Activated effector memory CD4-positive, alpha-beta T cell treated with anti-CD3 and anti-CD28 coated beads, Interleukin-2, amount 50 U/mL, for 16 hours (primary cell): Measurements from ENCODE around the gene SRC.
A peak's percentile ranks its signal among the peaks of the same experiment; 100 is the strongest.

Experiments
- DNase-seq: peaks from one replicate; pipeline ENCODE4 v3.0.0-alpha.2; 2020

Gene SRC

DNA sequence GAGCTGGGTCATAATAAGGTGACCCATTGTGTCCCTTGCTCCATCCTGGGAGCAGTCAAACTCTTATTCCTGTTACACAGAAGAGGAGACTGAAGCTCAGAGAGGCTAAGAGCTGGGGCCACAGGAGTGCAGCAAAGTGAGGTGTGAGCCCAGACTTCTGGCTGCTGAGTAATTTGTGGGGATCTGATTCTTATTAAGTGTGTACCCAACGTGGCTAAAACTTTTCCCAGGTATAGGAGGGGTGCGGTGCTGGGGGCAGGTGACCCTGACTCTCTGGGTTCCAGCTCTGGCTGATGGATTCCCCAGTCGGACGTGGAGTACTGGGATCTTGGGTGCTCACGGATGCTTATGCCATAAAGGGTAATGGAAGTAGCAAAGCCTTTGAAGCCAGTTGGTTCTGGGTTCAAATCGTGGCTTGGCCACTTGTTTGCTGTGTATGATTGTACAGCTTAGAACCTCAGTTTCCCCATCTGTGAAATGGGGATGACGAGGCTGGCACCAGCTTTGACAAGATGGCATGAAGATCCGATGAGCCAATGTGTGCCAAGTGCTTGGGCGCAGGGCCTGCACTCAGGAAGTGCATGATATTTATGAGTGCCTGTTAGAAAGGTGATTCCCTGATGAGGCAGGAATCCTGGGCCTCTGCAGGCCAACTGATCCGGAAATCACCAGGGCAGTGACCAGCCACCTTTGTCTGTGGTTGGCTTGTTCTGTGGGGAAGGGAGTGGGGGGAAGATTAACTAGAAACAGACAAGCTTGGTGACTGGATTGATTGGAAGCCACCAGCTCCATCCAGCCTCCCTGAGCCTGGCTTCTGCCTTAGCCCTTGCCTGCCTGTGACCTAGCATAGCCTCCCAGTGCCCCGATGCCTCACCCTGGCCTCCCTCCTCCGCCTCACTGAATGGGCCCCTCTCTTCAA is 6.0 kb downstream of the SRC start:
- DNase-seq, result peak; percentile 48

DNA sequence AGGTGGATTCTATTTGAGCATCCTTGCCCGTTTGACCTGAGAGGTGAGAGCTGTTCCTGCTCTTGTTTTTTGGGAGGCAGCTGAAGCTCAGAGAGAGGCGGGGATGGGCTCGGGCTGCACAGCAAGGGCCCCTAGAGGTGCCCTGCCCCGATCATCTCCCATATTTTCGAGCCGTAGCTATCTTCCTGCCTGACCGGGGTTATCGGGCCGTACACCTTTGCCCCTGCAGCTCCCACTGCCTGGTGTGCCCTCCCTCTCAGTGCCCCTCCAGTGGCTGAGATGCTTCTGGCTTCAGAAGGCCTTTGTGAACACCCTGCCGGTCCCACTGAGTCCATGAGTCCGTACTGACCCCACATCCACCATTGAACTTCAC is 6.7 kb downstream of the SRC start:
- DNase-seq, result peak; percentile 22

DNA sequence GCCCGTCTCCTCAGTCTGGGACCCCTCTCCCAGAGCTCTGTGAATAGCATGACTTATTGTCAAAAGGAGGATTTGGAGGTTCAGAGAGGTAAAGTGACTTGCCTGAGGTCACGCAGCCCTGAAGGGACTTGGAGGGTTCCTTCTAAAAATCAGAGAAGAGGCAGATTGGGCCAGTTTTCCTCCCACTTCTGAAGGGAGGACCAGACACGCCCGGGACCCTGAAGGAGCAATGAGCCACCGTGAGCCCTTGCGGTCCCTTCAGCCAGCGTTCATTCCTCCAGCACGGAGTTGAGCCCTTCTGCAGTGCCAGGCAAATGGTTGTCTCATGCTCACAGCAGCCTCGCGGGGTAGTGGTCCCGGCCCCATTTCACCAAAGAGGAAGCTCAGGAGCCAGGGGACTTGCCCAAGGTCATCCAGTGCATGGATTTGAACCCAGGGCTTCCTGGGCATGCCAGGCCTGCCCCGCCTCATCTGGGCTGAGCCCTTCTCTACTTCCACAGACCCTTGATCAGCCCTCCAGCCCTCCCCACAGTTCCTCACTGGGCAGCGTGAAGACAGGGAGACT is 7.4 kb downstream of the SRC start:
- peak; percentile 38 for DNase-seq

GRCh38 chr20:37354210-37355195 is 8.6 kb downstream of the SRC start:
- DNase-seq, result peak; percentile 50

GRCh38 chr20:37355252-37356180 is 9.6 kb downstream of the SRC start:
- DNase-seq, result peak; percentile 30

- DNase-seq, result peak; percentile 50
These were observed 10.4 kb downstream of the SRC start for GRCh38 chr20:37356387-37356786.

- peak; percentile 36 for DNase-seq
These were observed 11.0 kb downstream of the SRC start for GRCh38 chr20:37356961-37357371.

DNA sequence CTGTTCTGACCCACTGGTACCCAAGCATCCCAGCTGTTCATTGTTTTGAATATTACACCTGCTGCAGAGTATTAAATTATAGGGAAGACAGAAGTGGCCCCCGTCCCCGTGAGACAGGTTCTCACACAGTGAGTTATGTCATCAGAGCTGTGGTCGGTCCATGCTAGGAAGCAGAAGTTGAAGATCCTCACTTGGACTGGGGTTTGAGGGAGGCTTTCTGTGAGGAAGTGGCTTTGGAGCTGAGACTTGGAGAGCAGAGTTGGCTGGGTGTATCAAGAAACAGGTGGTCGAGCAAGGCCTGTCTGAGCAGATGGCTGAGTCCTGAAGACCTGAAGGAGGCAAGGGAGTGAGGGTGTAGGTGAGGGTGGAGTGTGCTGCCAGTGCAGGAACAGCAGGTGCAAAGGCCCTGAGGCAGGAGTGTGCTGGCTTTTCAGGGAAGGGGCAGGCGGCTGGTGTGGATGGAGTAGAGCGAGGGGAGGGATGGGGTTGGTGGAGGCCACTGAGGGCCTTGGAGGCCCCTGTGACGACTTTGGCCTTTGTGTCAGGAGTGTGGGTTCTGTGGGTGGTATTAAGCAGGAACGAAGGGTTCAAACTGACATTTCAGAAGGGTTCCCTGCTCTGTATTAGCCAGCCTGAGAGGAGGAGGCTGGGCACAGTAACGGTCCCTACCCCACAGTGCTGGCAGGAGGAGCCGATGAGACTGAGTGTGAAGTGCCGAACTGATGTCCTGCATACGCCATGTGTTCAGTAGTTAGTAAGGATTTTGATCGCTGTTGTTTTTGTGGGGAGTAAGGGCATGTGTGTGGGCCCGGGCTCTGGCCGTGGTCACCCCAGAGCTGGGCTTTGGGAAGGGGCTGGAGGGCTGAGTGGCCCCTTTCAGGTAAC is 11.8 kb downstream of the SRC start:
- peak; percentile 53 for DNase-seq

DNA sequence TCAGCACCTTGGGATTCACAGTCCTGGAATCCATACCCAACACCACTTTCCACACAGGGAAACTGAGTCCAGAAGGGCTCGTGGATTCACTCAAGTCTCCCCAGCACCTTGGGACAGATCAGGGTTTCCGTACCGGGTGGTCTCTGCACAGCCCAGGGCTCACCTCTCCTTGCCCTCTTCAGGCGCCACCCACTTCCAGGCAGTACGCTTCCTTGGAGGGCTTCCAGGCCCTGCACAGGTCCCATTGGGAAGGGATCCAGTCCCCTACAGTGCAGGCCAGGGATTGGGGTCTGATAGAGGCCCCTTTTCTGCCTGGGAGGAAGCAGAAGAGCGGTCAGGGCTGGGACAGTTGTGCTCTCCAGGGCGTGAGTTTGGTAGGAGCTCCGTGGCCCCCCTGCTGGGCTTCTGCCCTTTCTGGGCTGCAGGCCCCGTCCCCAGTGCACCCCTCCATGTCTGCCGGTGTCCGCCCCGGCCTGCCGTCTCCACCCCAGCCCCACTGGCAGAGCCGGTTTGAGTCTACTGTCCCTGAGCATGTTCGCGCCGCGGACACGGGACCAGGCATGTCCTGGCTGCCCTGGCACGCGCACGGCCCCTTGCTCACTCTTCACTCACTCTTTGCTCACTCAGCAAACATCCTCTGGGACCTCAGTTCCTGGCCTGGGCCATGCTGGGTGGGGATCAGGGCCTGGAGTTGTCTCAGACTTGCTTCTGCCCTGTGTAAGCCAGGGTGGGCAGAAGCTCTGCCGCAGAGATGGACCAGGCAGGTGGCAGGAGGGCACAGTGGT is 12.6 kb downstream of the SRC start:
- peak; percentile 53 for DNase-seq

GRCh38 chr20:37359331-37359730 is 13.4 kb downstream of the SRC start:
- DNase-seq, result no peak

DNA sequence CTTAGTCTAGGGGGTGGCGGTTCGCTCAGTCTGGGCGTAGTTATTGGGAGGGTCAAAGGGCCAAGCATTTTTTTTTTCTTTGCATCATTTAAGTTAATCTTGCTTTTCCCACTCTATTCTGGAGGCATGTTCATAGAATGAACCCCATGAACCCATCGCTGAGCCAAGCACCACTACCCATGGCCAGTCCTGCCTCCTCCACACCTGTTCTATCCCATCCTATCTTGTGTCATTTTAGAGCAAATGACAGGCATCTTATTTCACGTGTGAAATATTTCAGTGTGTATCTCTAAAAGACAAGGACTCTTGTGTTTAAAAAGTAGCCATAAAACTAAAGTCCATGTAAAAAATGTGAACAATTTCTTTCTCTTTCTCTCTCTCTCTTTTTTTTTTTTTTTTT is 13.9 kb downstream of the SRC start:
- DNase-seq, result peak; percentile 21

- peak; percentile 44 for DNase-seq
These were observed 14.6 kb downstream of the SRC start for GRCh38 chr20:37360391-37361115.

GRCh38 chr20:37361336-37361735 is 15.4 kb downstream of the SRC start:
- DNase-seq, result peak; percentile 39

DNA sequence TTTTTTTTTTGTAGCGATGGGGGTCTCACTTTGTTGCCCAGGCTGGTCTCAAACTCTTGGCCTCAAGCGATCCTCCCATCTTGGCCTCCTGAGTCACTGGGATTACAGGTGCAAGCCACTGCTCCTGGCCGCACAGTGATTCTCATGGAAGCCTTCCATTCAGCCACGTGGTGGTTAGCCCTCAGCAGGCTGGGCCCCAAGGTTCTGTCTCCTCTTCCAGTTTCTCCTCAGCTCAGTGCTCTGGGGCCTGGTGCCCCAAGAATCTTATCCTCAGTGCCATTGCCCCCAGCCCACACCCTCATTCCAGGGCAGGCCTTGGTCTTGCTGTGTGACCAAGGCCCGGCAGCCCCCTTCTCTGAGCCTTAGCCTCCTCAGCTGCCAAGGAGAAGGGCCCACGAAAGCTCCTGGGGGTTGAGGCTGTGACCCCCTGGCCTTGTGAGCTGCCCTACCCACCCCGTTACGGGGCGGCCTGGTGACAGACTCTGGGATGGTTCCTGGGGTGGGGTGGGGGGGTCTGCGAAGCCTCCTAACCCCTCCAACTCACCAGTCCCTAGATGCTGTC is 16.4 kb downstream of the SRC start:
- peak; percentile 36 for DNase-seq

DNA sequence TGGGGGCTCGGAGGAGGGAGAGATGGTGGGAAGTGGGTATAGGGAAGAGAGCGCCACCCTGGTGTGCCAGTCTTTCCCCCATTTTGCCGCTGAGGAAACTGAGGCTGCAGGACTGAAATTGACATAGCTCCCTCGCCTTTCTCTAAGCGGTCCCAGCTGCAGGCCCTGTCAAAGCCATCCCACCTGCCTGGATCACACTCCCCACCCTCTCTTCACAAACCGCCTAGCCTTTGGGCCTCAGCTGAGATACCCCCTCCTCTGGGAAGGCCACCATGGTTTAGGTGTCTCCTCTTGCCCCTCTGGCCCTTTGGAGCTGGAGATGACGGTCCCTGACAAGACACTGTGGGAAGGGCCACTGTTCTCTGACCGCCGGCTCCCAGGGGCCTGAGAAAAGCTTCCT is 16.9 kb downstream of the SRC start:
- DNase-seq, result peak; percentile 51

DNA sequence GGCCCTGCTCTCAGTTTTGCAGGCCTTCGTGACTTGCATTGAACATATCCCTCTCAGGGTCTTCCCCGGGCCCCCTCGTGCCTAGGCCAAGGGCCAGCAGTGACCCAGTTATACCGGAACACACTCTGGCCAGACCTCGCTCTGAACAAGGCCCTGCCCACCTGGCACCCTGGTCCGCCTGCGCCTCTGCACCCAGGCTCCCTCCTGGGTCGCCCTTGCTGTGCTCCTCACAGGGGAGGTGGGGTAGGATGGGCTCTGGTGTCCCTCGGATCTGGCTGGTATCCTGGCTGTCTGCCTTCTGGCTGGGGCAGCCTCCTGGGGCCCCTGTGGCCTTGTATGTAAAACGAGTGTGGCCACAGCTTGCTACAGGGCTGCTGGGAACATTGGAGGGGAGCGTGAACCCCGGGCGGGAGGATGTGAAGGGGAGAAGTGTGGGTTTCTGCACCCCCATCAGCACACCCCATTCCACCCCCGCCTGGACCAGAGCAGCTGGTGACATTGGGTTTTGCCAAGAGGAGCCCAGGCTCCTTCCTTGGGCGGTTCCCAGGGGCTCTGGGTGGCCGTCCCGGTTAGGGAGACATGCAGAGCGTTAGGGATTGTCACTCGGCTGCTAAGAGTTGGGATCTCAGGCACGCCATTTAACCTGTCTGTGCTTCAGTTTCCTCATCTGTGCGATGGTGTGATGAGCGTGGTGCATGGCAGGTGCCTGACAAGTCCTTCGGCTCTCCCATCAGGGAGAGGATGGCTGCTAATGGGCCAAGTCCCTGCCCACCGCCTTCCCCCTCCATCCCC is 17.5 kb downstream of the SRC start:
- DNase-seq, result peak; percentile 37

DNA sequence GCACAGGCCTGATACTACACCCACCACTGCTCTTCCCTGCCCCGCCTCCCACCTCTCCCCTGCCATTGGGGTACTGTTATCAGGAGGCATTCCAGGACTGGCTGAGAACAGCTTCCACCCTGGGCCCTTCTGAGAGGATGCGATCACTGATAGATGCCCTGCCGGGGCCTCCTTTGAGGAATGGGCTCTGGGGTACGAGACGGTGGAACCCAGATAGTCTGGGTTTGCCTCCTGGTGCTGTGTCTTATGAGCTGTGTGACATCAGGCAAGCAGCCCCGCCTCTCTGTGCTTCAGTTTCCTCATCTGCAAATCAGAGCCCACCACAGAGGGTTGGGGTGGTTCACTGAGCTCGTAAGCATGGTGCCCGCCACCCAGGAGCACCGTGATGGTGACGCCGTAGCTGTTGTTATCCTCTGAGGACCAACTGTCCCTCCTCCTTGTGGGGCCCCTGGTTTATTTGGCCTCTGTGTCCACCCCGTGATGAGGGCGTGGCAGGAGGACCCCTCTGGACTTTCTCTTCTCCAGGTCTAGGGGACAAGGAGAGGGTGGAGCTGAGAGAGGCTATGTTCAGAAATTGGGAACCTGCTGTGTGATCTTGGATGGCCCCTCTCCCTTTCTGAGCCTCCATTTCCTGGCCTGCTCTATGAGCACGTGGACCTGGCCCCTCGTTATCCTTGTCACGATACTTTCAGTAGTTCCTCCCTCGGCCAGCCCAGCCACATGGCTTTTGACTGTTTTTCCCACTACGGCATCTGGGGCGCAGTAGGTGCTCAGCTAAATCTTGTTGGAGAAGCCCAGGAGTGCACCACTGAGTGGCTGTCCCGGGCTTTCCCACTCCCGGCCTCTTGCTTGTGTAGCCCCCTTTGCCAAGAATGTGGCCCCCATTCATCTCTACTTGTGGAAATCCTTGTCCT is 18.3 kb downstream of the SRC start:
- peak; percentile 50 for DNase-seq
